Measurements from ENCODE around the gene KRT6C.
"Not testable (repeated sequence)": the region's sequence is repeated elsewhere in the genome, so short reads cannot be mapped to it uniquely, and the experiment has no call there.

KRT6C gene

DNA sequence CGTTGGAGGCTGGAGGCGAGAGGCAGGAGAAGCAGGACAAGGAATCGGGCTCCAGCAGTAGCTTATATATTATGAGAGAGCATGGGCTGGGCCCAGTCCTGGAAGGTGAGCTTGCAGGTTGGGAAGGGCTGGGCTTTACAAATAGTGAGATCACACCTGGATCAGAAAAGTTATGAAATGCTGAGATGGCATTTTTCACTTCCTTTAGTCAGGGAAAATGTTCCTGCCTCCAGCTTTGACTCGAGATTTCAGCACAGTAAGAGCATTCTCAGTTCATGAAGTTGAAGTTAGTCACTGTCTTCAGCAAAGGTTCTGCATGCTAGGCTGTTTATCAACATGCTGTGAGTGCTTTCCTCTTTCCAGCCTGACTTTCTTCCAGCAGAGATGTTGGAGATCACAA, at the start of gene KRT6C:
Gene KRT6C (minus strand): TSS at position 38 of the 400 bp plus-strand sequence. CDS start 68 bp downstream, outside the sequence.
- DNase-seq (ENCODE audit: low spot score): no peak

DNA sequence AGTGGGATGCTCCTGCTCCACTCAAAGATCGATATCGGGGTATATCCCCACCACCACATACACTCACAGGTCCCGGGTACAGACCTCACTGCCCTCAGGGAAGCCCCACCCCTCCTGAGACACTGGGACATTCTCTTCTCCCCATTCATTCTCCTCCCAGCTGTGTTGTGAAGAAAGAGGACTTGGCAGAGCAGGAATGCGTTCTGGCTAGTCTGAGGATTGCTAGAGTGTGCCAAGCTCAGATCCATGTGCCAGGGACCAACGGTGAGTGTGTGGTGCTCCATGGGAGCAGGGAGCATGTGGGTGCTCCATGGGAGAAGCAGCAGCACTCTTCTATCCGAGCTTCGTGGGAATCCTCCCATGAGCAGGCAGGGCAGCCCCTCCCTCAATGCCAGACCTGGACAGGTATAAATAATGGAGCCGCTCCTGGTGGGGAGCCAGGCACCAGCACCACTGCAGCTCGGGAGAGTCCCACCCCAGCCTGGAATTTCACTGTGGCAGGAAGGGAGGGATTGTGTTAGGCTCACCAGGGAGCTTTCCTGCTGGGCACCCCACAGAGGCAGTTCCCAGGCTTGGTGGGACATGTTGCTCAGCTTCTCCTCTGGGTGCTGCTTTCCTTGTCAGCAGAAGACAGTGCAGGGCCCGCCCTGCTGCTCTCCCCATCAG, 48.9 kb upstream of the KRT6C start:
- no peak for DNase-seq (ENCODE audit: low spot score)

- DNase-seq (ENCODE audit: low spot score): no peak
Measured at GRCh38 chr12:52521568-52522266, 48.1 kb upstream of the KRT6C start.

DNA sequence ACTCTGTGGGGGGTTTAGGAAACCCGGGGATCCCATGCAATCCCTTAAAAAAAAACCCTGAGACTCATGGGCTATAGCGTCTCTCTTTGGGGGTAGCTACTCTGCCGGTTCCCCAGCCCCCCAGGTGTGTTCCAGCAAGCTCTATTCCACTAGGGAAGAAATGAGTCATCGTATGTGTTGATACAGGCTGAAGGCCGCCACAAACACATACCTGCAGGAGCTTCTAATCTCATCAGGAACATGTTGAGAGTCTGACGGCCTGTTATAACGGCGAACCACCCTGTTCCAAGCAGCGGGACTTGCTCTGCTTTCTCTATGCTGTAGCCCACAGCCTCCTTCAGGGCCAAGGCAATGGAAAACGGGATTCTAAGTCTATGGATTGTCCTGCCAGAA, 47.6 kb upstream of the KRT6C start:
- DNase-seq (ENCODE audit: low spot score): no peak

DNA sequence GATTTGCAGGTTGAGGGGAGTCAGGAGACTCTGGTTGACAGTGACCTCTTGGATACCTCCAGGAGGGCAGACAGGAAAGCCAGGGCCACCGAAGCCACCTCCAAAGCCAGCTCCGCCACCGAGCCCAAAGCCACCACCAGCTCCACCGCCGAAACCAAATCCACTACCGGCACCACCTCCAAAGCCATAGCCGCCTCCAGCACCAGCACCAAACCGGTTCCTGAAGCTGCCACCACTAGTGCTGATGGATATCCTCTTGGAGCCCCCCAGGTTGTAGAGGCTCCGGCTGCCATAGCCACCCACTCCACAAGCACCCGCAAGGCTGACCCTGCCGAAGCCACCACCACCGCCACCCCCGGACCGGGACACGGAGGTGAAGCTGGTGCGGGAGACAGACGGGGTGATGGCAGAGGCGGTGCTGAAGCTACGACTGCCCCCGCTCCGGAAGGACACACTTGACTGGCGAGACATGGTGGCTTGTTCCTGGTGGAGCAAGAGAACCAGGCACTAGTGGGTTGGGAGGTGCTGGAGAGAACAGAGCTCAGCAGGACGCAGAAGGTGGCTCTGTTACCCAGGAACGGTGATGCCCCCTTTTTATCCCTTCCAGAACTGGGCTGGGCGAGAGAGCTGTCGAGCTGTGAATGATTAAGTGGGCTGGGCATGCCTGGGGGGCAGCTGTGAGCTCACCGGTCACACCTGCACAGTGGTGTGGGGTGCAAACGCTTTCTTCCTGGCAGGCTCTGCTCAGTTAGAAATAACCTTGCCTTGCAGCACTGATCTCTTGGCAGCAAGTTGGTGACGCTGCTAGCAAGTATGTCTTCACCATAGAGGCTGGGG, 46.4 kb upstream of the KRT6C start, which contains the start of gene KRT5:
Gene KRT5 (minus strand): TSS at position 569 of the 837 bp plus-strand sequence. CDS start 98 bp downstream, at position 471.
- DNase-seq (ENCODE audit: low spot score): no peak

DNA sequence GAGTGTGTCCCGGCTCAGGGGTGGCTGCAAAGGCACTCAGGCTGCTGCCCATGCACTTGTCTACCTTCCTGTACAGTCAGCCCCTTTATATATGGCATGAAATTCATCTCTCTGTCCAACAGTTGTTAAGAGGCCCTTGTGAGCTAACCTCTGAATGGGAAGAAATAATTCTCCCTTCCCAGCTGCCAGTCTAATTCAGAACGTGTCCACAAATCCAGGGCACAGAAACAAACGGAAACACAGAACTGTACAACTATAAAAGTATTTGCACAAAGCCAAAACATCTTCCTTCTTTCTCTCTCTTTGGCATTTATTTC, 45.7 kb upstream of the KRT6C start:
- no peak for DNase-seq (ENCODE audit: low spot score)

DNA sequence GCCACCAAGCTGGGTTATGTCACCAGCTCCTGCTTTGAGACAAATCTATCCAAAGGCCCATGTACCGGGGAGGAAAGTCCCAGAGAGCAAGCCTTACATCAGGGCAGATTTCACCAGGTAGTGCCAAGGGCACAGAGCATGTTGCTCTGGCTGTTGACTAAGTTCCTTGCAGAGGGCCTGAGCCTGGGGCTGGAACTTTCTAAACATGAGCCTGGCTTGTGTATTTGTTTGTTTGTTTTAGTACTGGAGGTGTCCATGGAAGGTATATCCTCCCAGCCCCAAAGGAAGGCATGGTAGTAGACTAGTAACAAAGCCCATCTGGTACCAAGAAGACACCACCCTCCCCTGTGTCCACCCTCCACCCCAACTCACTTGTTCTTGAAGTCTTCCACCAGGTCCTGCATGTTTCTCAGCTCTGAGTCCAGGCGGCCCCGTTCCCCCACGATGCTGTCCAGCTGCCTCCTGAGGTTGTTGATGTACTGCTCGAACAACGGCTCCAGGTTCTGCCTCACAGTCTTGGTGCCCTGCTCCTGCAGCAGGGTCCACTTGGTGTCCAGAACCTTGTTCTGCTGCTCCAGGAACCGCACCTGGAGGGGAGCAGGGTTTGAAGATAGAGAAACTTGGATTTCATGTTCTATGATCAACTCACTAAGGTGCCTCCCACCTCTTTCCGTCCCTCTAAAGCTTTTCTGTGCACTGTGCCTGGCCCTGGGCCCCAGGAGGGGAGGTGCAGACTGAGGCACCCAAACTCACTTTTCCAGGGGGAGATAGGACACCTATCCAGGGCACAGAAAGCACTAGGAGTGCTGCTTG, 45.2 kb upstream of the KRT6C start:
- no peak for DNase-seq (ENCODE audit: low spot score)

DNA sequence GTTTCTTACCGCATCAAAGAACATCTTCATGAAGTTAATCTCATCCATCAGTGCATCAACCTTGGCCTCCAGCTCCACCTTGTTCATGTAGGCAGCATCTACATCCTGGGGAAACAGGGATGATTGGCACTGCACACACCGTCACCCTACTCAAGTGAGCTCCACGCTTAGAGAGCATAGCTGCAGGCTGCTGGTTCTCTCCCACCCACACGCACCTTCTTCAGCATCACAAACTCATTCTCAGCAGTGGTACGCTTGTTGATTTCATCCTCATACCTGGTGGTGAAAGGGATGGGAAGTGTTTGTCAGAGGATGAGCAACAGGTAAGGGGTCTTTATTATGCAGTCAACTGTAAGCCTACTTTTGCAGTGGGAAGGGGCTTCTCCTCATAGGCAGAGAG, 44.3 kb upstream of the KRT6C start:
- no peak for DNase-seq (ENCODE audit: low spot score)

DNA sequence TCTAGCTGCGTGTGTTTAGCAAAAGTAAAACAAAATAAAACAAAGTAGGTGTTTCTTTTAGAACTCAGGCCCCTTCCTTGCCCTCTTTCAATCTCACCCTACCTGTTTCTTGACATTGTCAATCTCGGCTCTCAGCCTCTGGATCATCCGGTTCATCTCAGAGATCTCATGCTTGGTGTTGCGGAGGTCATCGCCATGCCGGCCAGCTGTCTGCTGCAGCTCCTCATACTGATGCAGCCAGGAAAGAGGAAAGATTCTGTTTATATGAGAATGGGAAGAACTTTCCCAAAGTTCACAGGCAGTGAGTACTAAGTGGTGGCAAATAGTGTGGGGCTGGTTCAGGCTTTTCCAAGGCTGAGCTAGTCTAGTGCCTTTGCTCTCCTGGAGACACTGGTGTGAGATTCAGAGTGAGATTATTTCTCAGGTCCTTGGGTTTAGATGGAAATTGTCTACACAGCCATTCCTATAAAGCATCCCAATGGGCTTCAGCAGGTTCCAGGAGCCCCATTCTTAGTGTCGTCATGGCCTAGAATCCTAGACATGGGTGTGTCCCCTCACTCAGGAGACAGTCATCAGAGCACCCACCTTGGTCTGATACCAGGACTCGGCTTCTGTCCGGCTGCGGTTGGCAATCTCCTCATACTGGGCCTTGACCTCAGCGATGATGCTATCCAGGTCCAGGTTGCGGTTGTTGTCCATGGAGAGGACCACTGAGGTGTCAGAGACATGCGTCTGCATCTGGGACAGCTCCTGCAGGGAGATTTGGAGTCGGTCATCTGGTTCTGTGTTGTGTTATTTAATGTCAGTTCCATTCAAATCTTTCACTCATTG, 43.6 kb upstream of the KRT6C start:
- DNase-seq (ENCODE audit: low spot score): no peak

DNA sequence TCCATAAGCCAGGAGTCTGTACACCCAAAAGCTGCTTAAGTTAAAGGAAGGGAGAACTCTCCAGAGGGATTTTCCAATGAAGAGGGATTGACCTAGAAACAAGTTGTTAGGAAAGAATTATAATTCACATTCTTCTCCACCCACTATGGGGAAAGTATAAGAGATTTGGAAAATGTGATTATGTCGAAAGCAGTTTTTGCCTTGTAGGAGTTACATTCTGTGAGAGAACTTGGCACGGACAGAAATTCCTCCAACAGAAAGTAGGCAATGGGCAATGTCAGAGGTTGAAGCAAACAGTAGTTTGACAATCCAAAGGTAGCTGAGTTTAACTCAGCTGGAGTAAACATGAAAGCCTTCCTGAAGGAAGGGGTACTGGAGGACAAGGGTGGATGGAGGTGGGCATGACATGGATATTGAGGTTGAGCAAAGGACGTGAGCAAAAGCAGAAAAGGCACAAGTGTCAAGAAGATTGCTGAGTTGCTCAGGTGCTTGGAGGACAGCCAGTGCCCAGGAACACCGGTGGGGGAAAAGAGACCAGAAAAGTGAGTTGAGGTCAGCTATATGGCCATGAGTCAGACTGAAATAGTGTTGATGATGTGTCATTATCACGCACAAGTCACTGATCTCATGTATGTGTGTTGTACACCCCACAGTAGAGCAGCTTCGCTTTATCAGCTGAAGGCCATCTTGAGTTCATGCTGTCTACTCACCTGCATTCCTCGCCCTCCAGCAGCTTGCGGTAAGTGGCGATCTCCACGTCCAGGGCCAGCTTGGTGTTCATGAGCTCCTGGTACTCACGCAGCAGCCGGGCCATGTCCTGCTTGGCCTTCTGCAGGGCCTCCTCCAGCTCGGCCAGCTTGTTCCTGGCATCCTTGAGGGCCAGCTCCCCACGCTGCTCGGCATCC, 42.6 kb upstream of the KRT6C start:
- no peak for DNase-seq (ENCODE audit: low spot score)

- DNase-seq (ENCODE audit: low spot score): no peak
Measured at GRCh38 chr12:52515319-52515646, 41.7 kb upstream of the KRT6C start.

DNA sequence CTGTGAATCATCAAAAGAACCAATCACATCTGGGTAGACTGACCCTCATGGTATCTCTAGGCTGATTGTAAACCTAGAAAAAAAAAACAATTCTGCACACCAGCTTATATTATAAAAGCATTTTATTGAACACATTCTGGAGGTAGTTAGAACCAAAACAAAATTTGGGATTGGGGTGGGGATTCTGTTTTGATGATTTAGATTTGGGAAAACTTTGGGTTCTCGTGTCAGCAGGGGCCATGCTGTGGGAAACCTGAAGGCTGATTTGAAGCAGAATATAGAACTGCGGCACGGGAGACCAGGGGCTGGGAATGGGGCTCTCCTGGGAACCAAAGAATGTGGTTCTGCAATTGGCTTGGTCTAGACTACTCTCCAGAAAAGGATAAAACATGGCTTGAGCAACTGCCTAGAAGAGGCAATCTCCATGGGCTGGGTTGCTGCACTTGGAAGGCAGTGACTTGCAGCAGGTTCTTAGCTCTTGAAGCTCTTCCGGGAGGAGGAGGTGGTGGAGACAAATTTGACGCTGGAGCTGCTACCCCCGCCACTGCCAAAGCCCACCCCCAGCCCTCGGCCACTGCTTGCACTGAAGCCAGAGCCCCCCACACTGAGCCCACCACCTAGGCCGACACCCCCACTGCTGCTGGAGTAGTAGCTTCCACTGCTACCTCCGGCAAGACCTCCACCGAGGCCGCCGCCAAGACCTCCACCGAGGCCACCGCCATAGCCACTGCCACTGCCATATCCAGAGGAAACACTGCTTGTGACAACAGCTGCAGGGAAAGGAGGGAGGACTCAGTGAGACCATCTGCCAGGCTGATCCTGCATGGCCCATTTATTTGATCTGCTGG, 41.1 kb upstream of the KRT6C start:
- DNase-seq (ENCODE audit: low spot score): no peak

- DNase-seq (ENCODE audit: low spot score): no peak
Measured at GRCh38 chr12:52513736-52514135, 40.1 kb upstream of the KRT6C start.

GRCh38 chr12:52508211-52508610, 34.6 kb upstream of the KRT6C start:
- DNase-seq (ENCODE audit: low spot score): no peak

- no peak for DNase-seq (ENCODE audit: low spot score)
Measured at GRCh38 chr12:52506858-52507715, 33.5 kb upstream of the KRT6C start.

- no peak for DNase-seq (ENCODE audit: low spot score)
Measured at GRCh38 chr12:52502877-52503276, 29.3 kb upstream of the KRT6C start.

DNA sequence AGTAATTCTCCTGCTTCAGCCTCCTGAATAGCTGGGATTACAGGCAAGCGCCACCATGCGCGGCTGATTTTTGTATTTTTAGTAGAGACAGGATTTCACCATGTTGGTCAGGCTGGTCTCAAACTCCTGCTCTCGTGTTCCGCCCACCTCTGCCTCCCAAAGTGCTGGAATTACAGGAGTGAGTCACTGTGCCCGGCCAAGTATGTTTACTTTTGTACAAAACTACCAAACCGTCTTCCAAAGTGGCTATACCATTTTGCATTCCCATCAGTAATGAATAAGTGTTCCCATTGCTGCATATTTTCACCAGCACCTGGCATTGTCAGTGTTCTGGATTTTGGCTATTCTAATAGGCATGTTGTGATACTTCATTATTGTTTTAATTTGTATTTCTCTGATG, 27.9 kb upstream of the KRT6C start:
- DNase-seq (ENCODE audit: low spot score): no peak

GRCh38 chr12:52500574-52500973, 27.0 kb upstream of the KRT6C start:
- not testable (repeated sequence) for DNase-seq (ENCODE audit: low spot score)
